ENCODE results near the gene FAAP20. TPM values are rescaled to one million over a fixed set of nuclear protein-coding genes. Genes with fewer than 3 reads are reported as not detected.

FAAP20 gene
- total and polyA plus RNA-seq, 2 donors (not counting 1 experiment from before 2014, with no cell fraction given): 31.2 to 68.1 TPM

DNA sequence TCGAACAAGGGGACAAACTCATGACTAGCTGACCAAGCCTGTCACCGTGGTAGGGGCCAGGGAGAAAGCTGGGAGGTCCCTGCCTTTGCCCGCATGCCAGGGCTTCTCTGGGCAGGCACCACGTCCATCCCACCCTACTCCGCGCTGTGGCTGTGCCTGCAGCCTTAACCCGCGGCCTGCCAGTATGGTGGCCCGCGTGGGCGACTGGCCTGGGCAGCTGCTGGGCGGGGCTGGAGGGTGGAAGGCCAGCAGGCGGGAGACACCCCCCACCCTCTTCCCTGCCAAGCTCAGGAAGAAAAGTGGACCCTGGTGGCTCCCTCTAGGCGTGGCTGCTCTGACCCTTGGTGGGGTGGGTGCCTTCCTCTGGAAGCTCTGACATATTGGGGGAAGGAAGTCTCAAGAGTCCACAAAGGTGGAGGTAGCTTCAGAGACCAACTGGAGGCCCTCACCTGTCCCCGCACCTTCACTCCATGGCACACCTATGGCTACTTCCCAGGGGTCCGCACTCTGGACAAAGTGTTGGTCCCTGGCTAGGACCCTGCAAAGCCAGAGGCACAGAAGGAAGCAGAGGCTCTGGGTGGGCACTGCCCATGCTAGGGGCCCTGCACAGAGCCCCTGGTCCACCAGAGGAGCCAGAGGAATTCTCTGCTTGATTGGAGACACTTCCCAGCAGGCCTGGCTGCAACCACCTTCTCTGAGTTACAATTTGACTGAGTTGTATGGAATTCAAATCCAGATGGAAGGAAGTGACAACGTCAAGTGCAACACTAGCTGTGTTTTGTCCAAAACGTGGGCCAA is 30.3 kb upstream of the FAAP20 start:
- no peak for TF ChIP-seq EZH2 (IDR thresholded peaks at IDR 0.05; ENCODE audit: borderline replicate concordance, insufficient read depth, low read depth, low read length, poor library complexity, severe bottlenecking)
- TF ChIP-seq, protein P1, sequence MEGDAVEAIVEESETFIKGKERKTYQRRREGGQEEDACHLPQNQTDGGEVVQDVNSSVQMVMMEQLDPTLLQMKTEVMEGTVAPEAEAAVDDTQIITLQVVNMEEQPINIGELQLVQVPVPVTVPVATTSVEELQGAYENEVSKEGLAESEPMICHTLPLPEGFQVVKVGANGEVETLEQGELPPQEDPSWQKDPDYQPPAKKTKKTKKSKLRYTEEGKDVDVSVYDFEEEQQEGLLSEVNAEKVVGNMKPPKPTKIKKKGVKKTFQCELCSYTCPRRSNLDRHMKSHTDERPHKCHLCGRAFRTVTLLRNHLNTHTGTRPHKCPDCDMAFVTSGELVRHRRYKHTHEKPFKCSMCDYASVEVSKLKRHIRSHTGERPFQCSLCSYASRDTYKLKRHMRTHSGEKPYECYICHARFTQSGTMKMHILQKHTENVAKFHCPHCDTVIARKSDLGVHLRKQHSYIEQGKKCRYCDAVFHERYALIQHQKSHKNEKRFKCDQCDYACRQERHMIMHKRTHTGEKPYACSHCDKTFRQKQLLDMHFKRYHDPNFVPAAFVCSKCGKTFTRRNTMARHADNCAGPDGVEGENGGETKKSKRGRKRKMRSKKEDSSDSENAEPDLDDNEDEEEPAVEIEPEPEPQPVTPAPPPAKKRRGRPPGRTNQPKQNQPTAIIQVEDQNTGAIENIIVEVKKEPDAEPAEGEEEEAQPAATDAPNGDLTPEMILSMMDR (IDR thresholded peaks at IDR 0.05): no peak
- POLR2A ChIA-PET: no interaction called here
- peaks cover 9% of the 10 kb centered on the region for H4K20me1 ChIP-seq (ENCODE audit: control insufficient read depth, insufficient read depth, low read length, poor library complexity, severe bottlenecking)
- DNase-seq (no peak), ATAC-seq (ENCODE audit: low read depth) (no peak)
- Mint-ChIP-seq H3K9me3 (ENCODE audit: insufficient read depth) (no peaks in the 10 kb centered on the region), H3K27me3 (no peaks in the 10 kb centered on the region), H3K27ac (no peak overlapping the region), H3K4me1 (peaks cover 12% of the 10 kb centered on the region), H3K4me3 (peak overlapping the region; percentile 44)
- H3K4me1 ChIP-seq (ENCODE audit: control insufficient read depth in 2 of 2, insufficient read depth in 2 of 2, low read length in 2 of 2): peaks cover 8 to 16% of the 10 kb centered on the region in 2 donors
- no peak overlapping the region for H3K9ac ChIP-seq (ENCODE audit: low read length)
- no peak overlapping the region for H3K27ac ChIP-seq (ENCODE audit: low read length in 2 of 2)
- H3K4me2 ChIP-seq (replicated peaks; ENCODE audit: low read depth, low read length, poor library complexity, severe bottlenecking): no peak overlapping the region
- H3K79me2 ChIP-seq (ENCODE audit: control insufficient read depth, insufficient read depth, low read length): peaks cover 10% of the 10 kb centered on the region
- no peak overlapping the region for H2AFZ ChIP-seq (ENCODE audit: insufficient read depth, low read depth, low read length, poor library complexity, severe bottlenecking)
- CTCF ChIA-PET: interaction anchor here (0.6 to 1.5 kb wide), 5 partner anchors 13 to 156 kb away, joined by 3 to 6 read pairs (median 3); no protein-coding TSS in a partner anchor
- no peaks in the 10 kb centered on the region for H3K9me3 ChIP-seq (ENCODE audit: control extremely low read depth in 1 of 3, control insufficient read depth in 2 of 3, insufficient read depth in 1 of 3, low read length in 2 of 3)
- no peak overlapping the region for H3K4me3 ChIP-seq (ENCODE audit: control extremely low read depth in 1 of 5, extremely low read depth in 1 of 5, insufficient read depth in 1 of 5, low read depth in 2 of 5, low read length in 4 of 5)
- 97% methylated on average over 5 of the region's 18 CpGs for WGBS (ENCODE audit: insufficient coverage)
- intact Hi-C loops (cut with micrococcal nuclease): loop anchor here (5.0 kb wide), 1 partner anchor 1677 kb away; the partner anchor contains the start of gene C1orf174
- H3K36me3 ChIP-seq (replicated peaks in 1 of 2; ENCODE audit: control extremely low read depth in 1 of 2, control insufficient read depth in 1 of 2, extremely low read depth in 1 of 2, insufficient read depth in 2 of 2, low read length in 1 of 2): no peaks in the 10 kb centered on the region
- no peaks in the 10 kb centered on the region for H3K27me3 ChIP-seq (replicated peaks in 1 of 4; ENCODE audit: control extremely low read depth in 1 of 4, control insufficient read depth in 3 of 4, insufficient read depth in 4 of 4, low read length in 3 of 4)

DNA sequence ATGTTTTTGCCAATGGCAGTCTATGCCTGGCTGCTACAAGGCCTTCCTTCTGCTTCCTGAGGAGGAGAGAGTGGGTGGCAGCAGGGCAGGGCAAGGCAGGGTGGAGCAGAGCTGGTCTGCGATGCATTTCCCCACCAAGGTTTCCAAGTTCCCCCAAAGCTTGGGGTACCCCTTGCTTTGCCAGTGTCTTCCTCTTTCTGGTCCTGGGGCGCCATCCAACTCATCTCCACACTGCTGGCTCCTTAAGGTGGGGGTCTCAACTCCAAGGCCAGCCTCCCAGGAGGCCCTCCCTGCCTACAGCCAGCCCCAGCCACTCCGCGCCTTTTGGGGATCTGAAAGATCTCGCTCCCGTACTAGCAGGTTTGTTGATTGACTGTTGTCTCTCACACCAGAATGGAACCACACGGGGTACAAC is 29.6 kb upstream of the FAAP20 start:
- CTCF ChIA-PET: interaction anchor here (0.8 to 1.5 kb wide), 4 partner anchors 12 to 157 kb away, joined by 3 to 6 read pairs (median 4); no protein-coding TSS in a partner anchor
- POLR2A ChIA-PET: no interaction called here
- peaks cover 3 to 9% of the 10 kb centered on the region in 2 donors for H3K4me1 ChIP-seq (ENCODE audit: control insufficient read depth in 2 of 2, insufficient read depth in 2 of 2, low read length in 2 of 2)

More for the DNA sequence above, 29.6 kb upstream of the FAAP20 start:
- no peaks in the 10 kb centered on the region for H3K27me3 ChIP-seq (replicated peaks in 1 of 4; ENCODE audit: control extremely low read depth in 1 of 4, control insufficient read depth in 3 of 4, insufficient read depth in 4 of 4, low read length in 3 of 4)
- no peak for ATAC-seq (ENCODE audit: low read depth)
- H3K9me3 ChIP-seq (ENCODE audit: control extremely low read depth in 1 of 3, control insufficient read depth in 2 of 3, insufficient read depth in 1 of 3, low read length in 2 of 3): no peaks in the 10 kb centered on the region
- TF ChIP-seq, protein P1 (IDR thresholded peaks at IDR 0.05): no peak
- TF ChIP-seq EZH2 (IDR thresholded peaks at IDR 0.05; ENCODE audit: borderline replicate concordance, insufficient read depth, low read depth, low read length, poor library complexity, severe bottlenecking): no peak
- H3K4me3 Mint-ChIP-seq: no peak overlapping the region
- no peak overlapping the region for H3K27ac ChIP-seq (ENCODE audit: low read length in 2 of 2)
- H4K20me1 ChIP-seq (ENCODE audit: control insufficient read depth, insufficient read depth, low read length, poor library complexity, severe bottlenecking): peaks cover 3% of the 10 kb centered on the region
- 81% methylated on average over 5 of the region's 7 CpGs for WGBS (ENCODE audit: insufficient coverage)
- no peak overlapping the region for H3K27ac Mint-ChIP-seq
- H3K4me3 ChIP-seq (ENCODE audit: control extremely low read depth in 1 of 5, extremely low read depth in 1 of 5, insufficient read depth in 1 of 5, low read depth in 2 of 5, low read length in 4 of 5): no peak overlapping the region
- H3K36me3 ChIP-seq (replicated peaks in 1 of 2; ENCODE audit: control extremely low read depth in 1 of 2, control insufficient read depth in 1 of 2, extremely low read depth in 1 of 2, insufficient read depth in 2 of 2, low read length in 1 of 2): no peaks in the 10 kb centered on the region
- H3K9ac ChIP-seq (ENCODE audit: low read length): no peak overlapping the region
- peaks cover 4% of the 10 kb centered on the region for H3K79me2 ChIP-seq (ENCODE audit: control insufficient read depth, insufficient read depth, low read length)
- no peak overlapping the region for H3K4me2 ChIP-seq (replicated peaks; ENCODE audit: low read depth, low read length, poor library complexity, severe bottlenecking)
- DNase-seq: no peak
- no peaks in the 10 kb centered on the region for H3K9me3 Mint-ChIP-seq (ENCODE audit: insufficient read depth)
- intact Hi-C loops (cut with micrococcal nuclease): no loop called here
- no peaks in the 10 kb centered on the region for H3K27me3 Mint-ChIP-seq
- peaks cover 5% of the 10 kb centered on the region for H3K4me1 Mint-ChIP-seq
- H2AFZ ChIP-seq (ENCODE audit: insufficient read depth, low read depth, low read length, poor library complexity, severe bottlenecking): no peak overlapping the region

All from B cell (primary cell).